Keratinocyte (primary cell): ENCODE data around the gene ARFGEF3. TPM values are rescaled to one million over a fixed set of nuclear protein-coding genes. Genes with fewer than 3 reads are reported as not detected.

Experiments used
- DNase-seq: peaks from one replicate; pipeline ENCODE4 v3.0.0-alpha.2; 2011; ENCODE audit warnings: low read depth, missing footprints, low spot score
- FAIRE-seq: peaks from 2 replicates; lab custom pipeline; 2011; peaks lifted over from hg19 to GRCh38; lab: Jason Lieb, UNC
- H2AFZ ChIP-seq: 2 replicates; pipeline ENCODE4 v1.6.0; 2012; ENCODE audit warnings: low read length, control low read depth, inconsistent platforms; ENCODE audit not compliant: control insufficient read depth
- H3K27ac ChIP-seq: 2 replicates; pipeline ENCODE4 v1.5.1; 2011; ENCODE audit warnings: low read length; ENCODE audit not compliant: control insufficient read depth, insufficient read depth
- H3K27me3 ChIP-seq: 3 replicates; pipeline ENCODE4 v1.6.0; 2011; ENCODE audit warnings: low read length; ENCODE audit not compliant: control insufficient read depth, insufficient read depth; ENCODE audit errors: extremely low read depth
- H3K36me3 ChIP-seq, 2 experiments: 2 replicates in 1 of 2; 3 replicates in 1 of 2; pipeline ENCODE4 v1.5.1; 2011; ENCODE audit warnings: low read length in 2 of 2, mild to moderate bottlenecking in 1 of 2; ENCODE audit not compliant: control insufficient read depth in 2 of 2, insufficient read depth in 2 of 2; ENCODE audit errors: extremely low read depth in 1 of 2
- H3K4me1 ChIP-seq: 3 replicates; pipeline ENCODE4 v1.5.1; 2011; ENCODE audit warnings: low read length; ENCODE audit not compliant: control insufficient read depth, insufficient read depth; ENCODE audit errors: extremely low read depth
- H3K4me2 ChIP-seq: 3 replicates; pipeline ENCODE4 v1.6.0; 2011; ENCODE audit warnings: low read depth, low read length; ENCODE audit not compliant: control insufficient read depth, insufficient read depth; ENCODE audit errors: extremely low read depth
- H3K4me3 ChIP-seq, 3 experiments: fragments of 200-600 bp in 1 of 3; sonication (generic) in 1 of 3; 2 replicates in 2 of 3; 3 replicates in 1 of 3; pipeline ENCODE4 v1.5.1; 2011 to 2016; ENCODE audit warnings: low read length in 3 of 3, mild to moderate bottlenecking in 3 of 3, control low read depth in 2 of 3, inconsistent platforms in 1 of 3, low read depth in 1 of 3, mixed read lengths in 1 of 3, mixed run types in 1 of 3, moderate library complexity in 1 of 3; ENCODE audit not compliant: control insufficient read depth in 2 of 3, insufficient read depth in 2 of 3; ENCODE audit errors: extremely low read depth in 1 of 3
- H3K79me2 ChIP-seq: 2 replicates; pipeline ENCODE4 v1.6.0; 2012; ENCODE audit warnings: low read length; ENCODE audit not compliant: control insufficient read depth, insufficient read depth
- H3K9ac ChIP-seq: 3 replicates; pipeline ENCODE4 v1.6.0; 2011; ENCODE audit warnings: low read length; ENCODE audit not compliant: control insufficient read depth, insufficient read depth; ENCODE audit errors: extremely low read depth
- H3K9me1 ChIP-seq: 3 replicates; pipeline ENCODE4 v1.6.0; 2011; ENCODE audit warnings: low read length; ENCODE audit not compliant: control insufficient read depth, insufficient read depth; ENCODE audit errors: extremely low read depth
- H3K9me3 ChIP-seq: 2 replicates; pipeline ENCODE4 v1.5.1; 2012; ENCODE audit warnings: low read depth, low read length; ENCODE audit not compliant: control insufficient read depth
- H4K20me1 ChIP-seq: 3 replicates; pipeline ENCODE4 v1.6.0; 2011; ENCODE audit warnings: low read length; ENCODE audit not compliant: control insufficient read depth, insufficient read depth; ENCODE audit errors: extremely low read depth
- CTCF ChIP-seq, 3 experiments: IDR thresholded peaks in 1 of 3; conservative IDR thresholded peaks in 1 of 3; optimal IDR thresholded peaks in 1 of 3; 2 replicates in 2 of 3; 3 replicates in 1 of 3; pipeline versions ENCODE3 to v1.5.1; 2011; ENCODE audit warnings: low read length in 3 of 3, mild to moderate bottlenecking in 3 of 3, moderate library complexity in 2 of 3, control low read depth in 1 of 3, inconsistent platforms in 1 of 3; ENCODE audit not compliant: insufficient read depth in 2 of 3; ENCODE audit errors: extremely low read depth in 1 of 3
- EZH2 ChIP-seq: IDR thresholded peaks from one replicate; pipeline ENCODE4 v1.6.1; 2012; ENCODE audit warnings: inconsistent platforms, mild to moderate bottlenecking, low read length, moderate library complexity
- dilution Hi-C: fragments of 300-500 bp; cut with MboI; formaldehyde crosslinking; loops from one replicate; pipeline ENCODE4 v1.7.0; 2020; ENCODE audit warnings: low sequenced_read_pairs; ENCODE audit not compliant: extremely low pct_ligation_motif_present
- polyA plus RNA-seq, 5 experiments: library from polyadenylated mRNA; depleted of rRNA in 3 of 5; stranded (reverse) in 3 of 5; stranded (forward) in 1 of 5; unstranded in 1 of 5; fragments of >200 nt; gene quantifications; 1 replicate in 1 of 5; 2 replicates in 3 of 5; 3 replicates in 1 of 5; pipeline versions ENCODE4 v1.2.1 to v1.2.3, GENCODE V29; 2011 to 2012; ENCODE audit warnings: missing spikeins in 2 of 5, low read depth in 1 of 5, low replicate concordance in 1 of 5

ARFGEF3 gene
- polyA plus RNA-seq, 1 donor (not counting 4 experiments of a cell fraction or from before 2014, with no cell fraction given): 0.09 TPM

GRCh38 chr6:138267971-138268895 lies 106.5 kb downstream of the ARFGEF3 start:
- Histone ChIP-seq H4K20me1 (no peaks in the 10 kb centered on the region), H3K4me2 (no peak overlapping the region), H3K9me3 (no peaks in the 10 kb centered on the region), H3K27me3 (peaks cover 3% of the 10 kb centered on the region), H3K4me3 (no peak overlapping the region), H3K27ac (no peak overlapping the region), H3K4me1 (no peaks in the 10 kb centered on the region), H3K9me1 (no peaks in the 10 kb centered on the region), H3K79me2 (no peaks in the 10 kb centered on the region), H2AFZ (no peak overlapping the region), H3K9ac (no peak overlapping the region), H3K36me3 (no peaks in the 10 kb centered on the region)
- DNase-seq: no peak
- TF ChIP-seq EZH2 (no peak), CTCF (optimal IDR thresholded peaks at IDR 0.05 in 1 of 3, IDR thresholded peaks at IDR 0.05 in 1 of 3, conservative IDR thresholded peaks at IDR 0.05 in 1 of 3; ENCODE audit: extremely low read depth in 1 of 3, insufficient read depth in 2 of 3, low read length in 3 of 3) (no peak)
- dilution Hi-C loops: no loop called here
- FAIRE-seq: no peak

- Histone ChIP-seq H3K4me1 (no peaks in the 10 kb centered on the region), H3K79me2 (no peaks in the 10 kb centered on the region), H3K9ac (no peak overlapping the region), H3K4me3 (no peak overlapping the region), H3K27me3 (peaks cover 3% of the 10 kb centered on the region), H3K27ac (no peak overlapping the region), H4K20me1 (no peaks in the 10 kb centered on the region), H3K9me3 (no peaks in the 10 kb centered on the region), H3K4me2 (no peak overlapping the region), H3K36me3 (no peaks in the 10 kb centered on the region), H2AFZ (no peak overlapping the region), H3K9me1 (no peaks in the 10 kb centered on the region)
- DNase-seq: no peak
- TF ChIP-seq EZH2 (no peak), CTCF (optimal IDR thresholded peaks at IDR 0.05 in 1 of 3, IDR thresholded peaks at IDR 0.05 in 1 of 3, conservative IDR thresholded peaks at IDR 0.05 in 1 of 3; ENCODE audit: extremely low read depth in 1 of 3, insufficient read depth in 2 of 3, low read length in 3 of 3) (no peak)
- FAIRE-seq: no peak
- dilution Hi-C loops: no loop called here
Measured at GRCh38 chr6:138271451-138271850, 109.7 kb downstream of the ARFGEF3 start.
